HG02798 (cell line): ENCODE results near the gene TMTC2.
"Not testable (repeated sequence)": the region's sequence is repeated elsewhere in the genome, so short reads cannot be mapped to it uniquely, and the experiment has no call there.

Source experiments
- ATAC-seq: cut with Tn5 transposase; IDR thresholded peaks from one replicate; pipeline ENCODE4 v1.9.1; 2021; ENCODE audit warnings: mild to moderate bottlenecking; ENCODE audit not compliant: unreplicated experiment, poor library complexity

Gene TMTC2

GRCh38 chr12:82781309-82781997 lies 94.7 kb downstream of the TMTC2 start:
- ATAC-seq, result no peak

GRCh38 chr12:82783435-82783834 lies 96.7 kb downstream of the TMTC2 start:
- no peak for ATAC-seq

- ATAC-seq, result no peak
Measured at GRCh38 chr12:82787016-82787415, 100.3 kb downstream of the TMTC2 start.

- no peak for ATAC-seq
Measured at GRCh38 chr12:82788594-82788993, 101.9 kb downstream of the TMTC2 start.

GRCh38 chr12:82789674-82790073 lies 103.0 kb downstream of the TMTC2 start:
- ATAC-seq, result no peak

- no peak for ATAC-seq
Measured at GRCh38 chr12:82793751-82794281, 107.1 kb downstream of the TMTC2 start.

GRCh38 chr12:82797480-82797879 lies 110.8 kb downstream of the TMTC2 start:
- ATAC-seq, result no peak

- ATAC-seq, result no peak
Measured at GRCh38 chr12:82800185-82800584, 113.5 kb downstream of the TMTC2 start.

- ATAC-seq, result no peak
Measured at GRCh38 chr12:82801951-82802610, 115.4 kb downstream of the TMTC2 start.

- no peak for ATAC-seq
Measured at GRCh38 chr12:82803201-82803600, 116.5 kb downstream of the TMTC2 start.

GRCh38 chr12:82804601-82805000 lies 117.9 kb downstream of the TMTC2 start:
- no peak for ATAC-seq

- ATAC-seq, result not testable (repeated sequence)
Measured at GRCh38 chr12:82805004-82805403, 118.3 kb downstream of the TMTC2 start.

GRCh38 chr12:82805812-82806497 lies 119.2 kb downstream of the TMTC2 start:
- no peak for ATAC-seq

- no peak for ATAC-seq
Measured at GRCh38 chr12:82807132-82807737, 120.5 kb downstream of the TMTC2 start.

GRCh38 chr12:82810568-82810967 lies 123.9 kb downstream of the TMTC2 start:
- ATAC-seq, result no peak

- no peak for ATAC-seq
Measured at GRCh38 chr12:82817368-82817767, 130.7 kb downstream of the TMTC2 start.

GRCh38 chr12:82818271-82819035 lies 131.7 kb downstream of the TMTC2 start:
- ATAC-seq, result no peak

GRCh38 chr12:82826505-82826904 lies 139.8 kb downstream of the TMTC2 start:
- no peak for ATAC-seq

- ATAC-seq, result no peak
Measured at GRCh38 chr12:82832096-82832495, 145.4 kb downstream of the TMTC2 start.

- ATAC-seq, result no peak
Measured at GRCh38 chr12:82832981-82833380, 146.3 kb downstream of the TMTC2 start.
